GM19025 (cell line): Measurements from ENCODE around the gene INPP4A.
"Not testable (repeated sequence)": the region's sequence is repeated elsewhere in the genome, so short reads cannot be mapped to it uniquely, and the experiment has no call there.

Source experiments
- ATAC-seq: cut with Tn5 transposase; IDR thresholded peaks from one replicate; pipeline ENCODE4 v1.9.1; 2021; ENCODE audit warnings: mild to moderate bottlenecking, low read depth, moderate library complexity; ENCODE audit not compliant: unreplicated experiment

Gene INPP4A

DNA sequence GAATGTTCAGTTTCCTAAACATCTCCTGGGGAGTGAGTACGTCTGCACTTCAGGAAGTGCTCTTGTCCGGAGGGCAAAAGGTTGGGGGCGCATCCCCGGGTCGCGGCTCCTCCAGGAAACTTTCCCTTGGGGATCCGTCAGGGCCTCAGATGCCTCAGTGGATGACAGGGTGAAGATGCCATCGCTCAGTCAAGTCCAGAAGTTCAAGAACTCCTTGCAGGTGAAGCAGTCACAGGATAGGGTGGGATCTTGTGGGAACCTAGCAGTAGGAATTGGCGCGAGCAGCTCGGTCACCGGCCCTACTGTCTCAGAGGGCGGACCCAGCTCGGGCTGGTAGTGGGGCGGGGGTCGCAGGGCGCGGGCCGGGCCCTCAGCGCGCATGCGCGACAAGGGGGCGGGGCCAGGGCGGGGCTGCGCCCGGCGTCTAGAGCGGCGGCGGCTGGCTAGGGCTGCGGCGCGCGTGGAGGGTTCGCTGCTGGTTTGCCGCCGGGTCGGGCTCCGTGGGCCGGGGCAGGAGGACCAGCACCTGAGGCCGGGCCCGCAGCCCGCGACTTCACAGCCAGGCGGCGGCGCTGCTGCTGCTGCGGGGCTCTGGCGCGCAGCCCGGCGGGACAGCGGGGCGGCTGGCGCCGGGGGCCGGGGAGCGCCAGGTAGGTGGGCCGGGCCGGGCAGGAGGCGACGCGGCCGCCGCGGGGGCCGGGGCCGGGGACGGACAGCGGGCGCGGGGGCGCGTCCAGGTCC lies at the start of gene INPP4A:
TSS of gene INPP4A (plus strand) at position 423 of the 741 bp plus-strand sequence. CDS start 75,191 bp downstream, outside the sequence.
- ATAC-seq: peak; percentile 86

GRCh38 chr2:98395977-98396376 lies 48.7 kb upstream of the INPP4A start:
- ATAC-seq: no peak

- ATAC-seq: no peak
Measured at GRCh38 chr2:98396745-98397355, 47.8 kb upstream of the INPP4A start.

DNA sequence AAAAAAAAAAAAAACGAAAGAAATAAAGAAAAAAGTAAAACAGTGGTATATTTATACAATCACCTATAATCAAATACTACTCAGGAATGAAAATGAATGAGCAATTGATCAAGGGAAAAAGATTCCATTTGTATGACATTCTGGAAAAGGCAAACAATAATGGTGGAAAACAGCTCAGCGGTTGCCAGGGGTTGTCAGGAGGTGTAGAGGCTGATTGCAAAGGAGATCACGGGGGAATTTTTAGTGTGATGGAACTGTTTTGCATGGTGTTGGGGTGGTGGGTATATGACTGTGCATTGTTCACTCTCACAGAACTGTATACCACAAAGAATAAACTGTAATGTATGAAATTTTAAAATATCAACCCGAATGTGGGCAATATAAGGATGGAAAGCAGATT lies 45.5 kb upstream of the INPP4A start:
- ATAC-seq: no peak

- no peak for ATAC-seq
Measured at GRCh38 chr2:98403878-98404277, 40.8 kb upstream of the INPP4A start.

GRCh38 chr2:98404556-98405250 lies 40.0 kb upstream of the INPP4A start:
- ATAC-seq: no peak

DNA sequence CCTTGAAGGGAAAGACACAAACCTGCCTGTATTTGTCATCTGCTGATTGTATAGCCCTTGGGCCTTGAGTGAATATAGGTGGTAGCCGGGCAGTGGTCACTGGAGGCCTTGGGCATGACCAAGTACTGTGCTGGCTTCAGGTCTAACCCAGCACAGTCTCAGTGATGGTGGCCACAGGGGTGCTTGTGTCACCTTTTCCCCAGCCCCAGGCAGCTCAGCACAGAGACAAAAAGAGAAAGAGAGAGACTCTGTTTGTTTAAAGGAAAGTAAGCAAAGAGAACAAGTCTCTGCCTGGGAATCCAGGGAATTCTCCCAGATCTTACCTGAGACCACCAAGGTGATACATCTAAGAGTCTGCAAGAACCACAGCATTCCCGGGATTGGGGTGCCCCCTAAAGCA lies 39.4 kb upstream of the INPP4A start:
- no peak for ATAC-seq

- no peak for ATAC-seq
Measured at GRCh38 chr2:98408155-98408554, 36.5 kb upstream of the INPP4A start.

DNA sequence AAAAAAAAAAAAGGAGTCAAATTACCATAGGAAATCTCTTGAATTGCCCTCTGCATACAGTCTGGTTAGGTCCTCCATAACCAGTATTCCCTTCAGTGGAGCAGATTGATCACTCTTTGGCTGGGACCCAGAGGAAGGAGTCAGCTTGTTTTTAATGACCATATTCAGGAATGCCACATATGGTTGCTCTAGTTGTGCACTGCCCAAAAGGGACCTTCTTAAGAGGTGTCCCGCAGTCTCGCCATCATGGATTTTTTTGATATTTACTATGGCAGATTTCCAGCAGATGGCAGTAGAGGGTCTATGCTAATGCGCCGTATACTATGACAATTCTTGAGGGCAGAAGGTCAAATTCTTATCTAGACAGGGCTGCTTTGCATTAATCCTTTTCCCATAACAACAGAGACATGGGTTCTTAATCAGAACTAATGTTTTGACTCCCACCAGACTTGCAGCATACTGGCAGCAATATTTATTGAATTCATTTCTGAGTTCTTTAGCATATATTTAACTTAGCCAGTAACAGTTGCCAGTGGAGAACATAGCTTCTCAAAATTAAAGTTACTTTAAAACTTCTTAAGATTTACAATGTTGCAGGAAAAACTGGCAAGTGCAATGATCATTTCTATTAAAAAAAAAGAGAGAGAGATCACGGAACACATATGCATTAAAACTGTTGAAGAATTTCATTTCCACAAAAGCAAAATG lies 31.8 kb upstream of the INPP4A start:
- ATAC-seq: no peak

DNA sequence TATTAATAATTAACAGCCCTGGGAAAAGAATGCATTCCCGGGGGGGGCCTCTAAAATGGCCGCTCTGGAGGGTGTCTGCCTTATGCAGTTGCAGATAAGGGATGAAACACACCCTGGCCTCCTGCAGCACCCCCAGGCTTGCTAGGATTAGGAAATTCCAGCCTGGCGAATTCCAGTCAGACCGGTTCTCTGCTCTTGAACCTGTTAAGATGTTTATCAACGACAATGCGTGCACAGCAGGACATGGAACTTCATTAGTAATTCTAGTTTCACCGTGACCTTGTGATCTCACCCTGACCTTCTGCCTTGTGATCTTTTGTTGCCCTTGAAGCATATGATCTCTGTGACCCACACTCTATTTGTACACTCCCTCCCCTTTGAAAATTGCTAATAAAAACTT lies 30.4 kb upstream of the INPP4A start:
- not testable (repeated sequence) for ATAC-seq

DNA sequence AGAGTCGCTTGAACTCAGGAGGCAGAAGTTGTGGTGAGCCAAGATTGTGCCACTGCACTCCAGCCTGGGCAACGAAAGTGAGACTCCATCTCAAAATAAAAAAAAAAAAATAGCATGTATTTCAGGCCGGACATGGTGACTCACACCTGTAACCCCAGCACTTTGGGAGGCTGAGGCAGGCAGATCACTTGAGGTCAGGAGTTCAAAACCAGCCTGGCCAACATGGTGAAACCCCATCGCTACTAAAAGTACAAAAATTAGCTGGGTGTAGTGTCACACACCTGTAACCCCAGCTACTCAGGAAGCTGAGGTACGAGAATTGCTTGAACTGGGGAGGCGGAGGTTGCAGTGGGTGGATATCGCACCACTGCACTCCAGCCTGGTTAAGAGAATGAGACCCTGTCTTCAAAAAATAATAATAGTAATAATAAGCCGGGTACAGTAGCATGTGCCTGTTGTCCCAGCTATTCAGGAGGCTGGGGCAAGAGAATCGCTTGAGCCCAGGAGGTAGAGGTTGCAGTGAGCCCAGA lies 28.9 kb upstream of the INPP4A start:
- ATAC-seq: not testable (repeated sequence)

- ATAC-seq: no peak
Measured at GRCh38 chr2:98416383-98417159, 28.1 kb upstream of the INPP4A start.

DNA sequence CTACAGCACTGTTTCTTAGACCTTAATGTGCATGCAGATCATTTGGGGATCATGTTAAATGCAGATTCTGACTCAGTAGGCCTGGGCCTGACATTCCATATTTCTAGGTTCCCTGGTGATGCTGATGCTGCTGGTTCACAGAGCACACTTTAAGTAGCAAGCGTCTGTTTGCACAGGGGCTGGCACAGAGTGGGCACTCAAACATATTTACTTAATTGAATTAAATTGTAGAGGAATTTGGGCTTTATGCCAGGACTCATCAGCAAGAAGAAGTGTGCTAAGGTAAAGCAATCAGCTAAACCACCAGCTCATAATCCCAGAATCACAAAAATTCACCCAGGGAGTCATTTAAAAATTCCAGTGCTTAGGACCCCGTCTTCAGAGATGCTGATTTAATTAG lies 25.1 kb upstream of the INPP4A start:
- no peak for ATAC-seq

DNA sequence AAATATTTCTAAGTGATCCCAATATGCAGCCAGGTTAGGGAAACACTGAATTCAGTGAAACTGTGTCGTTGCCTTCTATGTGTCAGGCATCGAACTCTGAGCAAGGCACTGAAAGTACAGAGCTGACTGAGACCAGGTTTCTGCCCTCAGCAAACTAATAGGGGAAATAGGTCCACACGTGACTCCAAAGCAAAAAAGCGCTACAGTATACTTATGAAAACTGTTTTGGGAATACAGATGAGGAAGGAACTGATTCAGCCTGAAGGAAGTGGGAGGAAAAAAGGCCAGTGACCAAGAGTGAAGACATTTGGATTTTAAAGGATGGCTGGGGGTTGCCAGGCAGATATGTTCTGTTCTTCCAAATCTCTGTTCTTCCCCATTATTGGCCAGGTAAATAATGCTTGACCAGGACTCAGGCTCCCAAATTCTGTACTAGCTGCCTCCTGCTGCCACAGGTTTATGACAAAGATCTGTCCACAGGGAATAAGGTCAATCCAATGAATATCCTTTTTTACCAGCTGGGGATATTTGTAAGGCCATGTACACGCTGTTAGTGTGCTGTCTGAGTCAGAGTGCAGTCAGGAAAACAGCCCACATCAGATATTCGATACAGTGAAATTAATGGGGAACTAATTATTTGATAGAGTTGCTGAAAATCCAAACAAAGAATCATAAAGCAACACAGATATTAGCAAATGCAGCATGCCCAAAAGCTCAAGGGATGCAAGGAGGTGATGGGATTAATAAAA lies 24.5 kb upstream of the INPP4A start:
- ATAC-seq: no peak

DNA sequence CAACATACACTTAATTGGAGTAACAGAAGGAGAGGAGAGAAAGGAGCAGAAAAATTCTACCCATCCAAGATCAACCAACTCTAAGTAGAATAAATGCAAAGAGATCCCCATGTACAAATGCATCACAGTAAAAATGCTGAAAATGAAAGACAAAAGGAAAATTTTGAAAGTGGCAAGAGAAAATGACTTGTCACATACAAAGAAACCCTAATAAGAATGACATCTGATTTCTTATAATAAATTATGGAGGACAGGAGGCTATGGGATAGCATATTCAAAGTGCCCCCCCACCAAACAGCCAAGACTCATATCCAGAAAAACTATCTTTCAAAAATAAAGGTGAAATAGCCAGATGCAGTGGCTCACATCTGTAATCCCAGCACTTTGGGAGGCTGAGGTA lies 22.2 kb upstream of the INPP4A start:
- ATAC-seq: no peak

DNA sequence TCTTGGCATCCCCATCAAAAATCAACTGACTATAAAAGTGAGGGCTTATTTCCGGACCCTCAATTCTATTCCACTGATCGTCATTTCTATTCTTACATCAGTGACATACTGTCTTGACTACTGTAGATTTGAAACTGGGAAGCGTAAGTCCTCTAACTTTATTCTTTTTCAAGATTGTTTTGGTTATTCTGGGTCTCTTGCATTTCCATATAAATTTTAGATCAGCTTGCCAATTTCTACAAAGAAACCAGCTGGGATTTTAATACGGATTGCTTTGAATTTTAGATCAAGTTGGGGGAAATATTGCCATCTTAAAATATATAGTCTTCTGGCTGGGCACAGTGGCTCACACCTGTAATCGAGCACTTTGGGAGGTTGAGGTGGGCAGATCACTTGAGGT lies 17.9 kb upstream of the INPP4A start:
- ATAC-seq: no peak

DNA sequence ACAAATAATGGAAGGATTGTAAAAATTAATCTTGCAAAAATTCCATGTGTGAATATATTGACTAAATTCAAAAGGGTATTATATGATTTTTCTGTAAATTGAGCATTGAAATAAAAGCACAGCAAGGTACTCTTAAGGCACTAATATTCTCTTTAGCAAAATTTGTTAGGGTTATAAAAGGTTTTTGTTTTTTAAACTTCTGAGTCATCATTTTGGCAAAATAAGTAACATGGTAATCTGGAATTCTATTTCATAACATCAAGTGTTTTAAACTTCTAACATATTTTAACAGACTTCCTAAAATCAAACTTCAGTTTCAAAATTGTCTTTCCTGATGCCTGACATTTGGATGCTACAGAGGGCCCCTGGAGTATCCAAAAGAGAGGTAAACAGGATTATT lies 12.5 kb upstream of the INPP4A start:
- no peak for ATAC-seq

GRCh38 chr2:98433363-98433964 lies 11.2 kb upstream of the INPP4A start:
- ATAC-seq: no peak

- ATAC-seq: no peak
Measured at GRCh38 chr2:98434492-98434891, 10.2 kb upstream of the INPP4A start.
